ENCODE measurements around the gene FAR2. TPM values are rescaled to one million over a fixed set of nuclear protein-coding genes. Genes with fewer than 3 reads are reported as not detected.

The FAR2 gene
- total RNA-seq, 1 donor from 2014 or later: 6.9 TPM

DNA sequence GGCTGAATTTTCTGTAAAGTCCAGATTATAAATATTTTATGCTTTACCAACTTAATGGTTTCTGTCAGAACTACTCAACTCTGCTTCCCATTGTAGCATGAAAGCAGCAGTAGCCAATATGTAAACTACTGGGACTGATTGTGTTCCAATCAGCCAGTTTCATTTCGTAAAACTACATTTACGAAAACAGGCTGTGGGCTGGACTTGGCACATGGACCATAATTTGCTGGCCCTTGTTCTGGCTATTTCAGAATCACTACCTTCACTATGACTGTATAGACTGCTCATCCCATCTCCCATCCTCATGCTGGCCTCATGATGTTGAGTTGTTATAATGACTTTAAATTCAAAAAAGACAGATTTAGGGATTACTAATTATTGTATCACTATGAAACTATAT is 38.7 kb downstream of the FAR2 start:
- H3K27me3 Mint-ChIP-seq (ENCODE audit: unreplicated experiment): no peaks in the 10 kb centered on the region
- no peaks in the 10 kb centered on the region for H3K36me3 Mint-ChIP-seq (ENCODE audit: unreplicated experiment)
- no peak overlapping the region for H3K4me3 Mint-ChIP-seq (ENCODE audit: unreplicated experiment)
- DNase-seq: no peak
- H3K27ac Mint-ChIP-seq (ENCODE audit: unreplicated experiment): no peak overlapping the region
- H3K4me1 Mint-ChIP-seq (ENCODE audit: low read depth, unreplicated experiment): no peaks in the 10 kb centered on the region
- no peaks in the 10 kb centered on the region for H3K9me3 Mint-ChIP-seq (ENCODE audit: unreplicated experiment)
- TF ChIP-seq, protein P1, sequence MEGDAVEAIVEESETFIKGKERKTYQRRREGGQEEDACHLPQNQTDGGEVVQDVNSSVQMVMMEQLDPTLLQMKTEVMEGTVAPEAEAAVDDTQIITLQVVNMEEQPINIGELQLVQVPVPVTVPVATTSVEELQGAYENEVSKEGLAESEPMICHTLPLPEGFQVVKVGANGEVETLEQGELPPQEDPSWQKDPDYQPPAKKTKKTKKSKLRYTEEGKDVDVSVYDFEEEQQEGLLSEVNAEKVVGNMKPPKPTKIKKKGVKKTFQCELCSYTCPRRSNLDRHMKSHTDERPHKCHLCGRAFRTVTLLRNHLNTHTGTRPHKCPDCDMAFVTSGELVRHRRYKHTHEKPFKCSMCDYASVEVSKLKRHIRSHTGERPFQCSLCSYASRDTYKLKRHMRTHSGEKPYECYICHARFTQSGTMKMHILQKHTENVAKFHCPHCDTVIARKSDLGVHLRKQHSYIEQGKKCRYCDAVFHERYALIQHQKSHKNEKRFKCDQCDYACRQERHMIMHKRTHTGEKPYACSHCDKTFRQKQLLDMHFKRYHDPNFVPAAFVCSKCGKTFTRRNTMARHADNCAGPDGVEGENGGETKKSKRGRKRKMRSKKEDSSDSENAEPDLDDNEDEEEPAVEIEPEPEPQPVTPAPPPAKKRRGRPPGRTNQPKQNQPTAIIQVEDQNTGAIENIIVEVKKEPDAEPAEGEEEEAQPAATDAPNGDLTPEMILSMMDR (IDR thresholded peaks at IDR 0.05; ENCODE audit: partially characterized antibody, unreplicated experiment): no peak

DNA sequence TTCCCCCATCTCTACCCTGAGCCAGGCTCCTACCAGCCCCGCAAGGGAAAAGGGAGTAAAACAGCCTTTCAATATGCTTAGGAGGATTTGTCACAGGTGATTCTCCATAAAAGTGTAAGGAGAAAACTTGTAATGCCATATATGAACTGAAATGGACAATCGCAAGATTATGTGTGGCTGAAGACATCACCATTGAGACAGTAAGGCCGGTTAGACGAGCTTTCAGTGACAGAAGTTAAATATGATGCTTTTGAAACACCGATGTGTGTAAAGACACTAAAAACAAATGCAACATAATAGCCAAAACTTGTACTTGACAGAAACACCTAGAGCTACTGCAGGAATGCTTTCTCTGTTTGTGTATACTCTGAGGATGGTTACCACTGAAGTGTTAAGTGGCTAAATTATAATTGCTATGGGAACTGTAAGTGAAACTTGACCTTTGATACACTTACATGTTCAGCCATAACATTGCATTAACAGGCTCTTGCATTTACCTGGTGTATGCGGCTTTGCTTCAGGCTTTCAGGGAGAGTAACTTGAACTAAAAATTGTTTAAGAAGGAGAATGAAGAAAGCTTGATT is 42.3 kb downstream of the FAR2 start:
- no peak overlapping the region for H3K27ac Mint-ChIP-seq (ENCODE audit: unreplicated experiment)
- TF ChIP-seq, protein P1 (IDR thresholded peaks at IDR 0.05; ENCODE audit: partially characterized antibody, unreplicated experiment): no peak
- H3K9me3 Mint-ChIP-seq (ENCODE audit: unreplicated experiment): no peaks in the 10 kb centered on the region
- no peaks in the 10 kb centered on the region for H3K4me1 Mint-ChIP-seq (ENCODE audit: low read depth, unreplicated experiment)
- no peak overlapping the region for H3K4me3 Mint-ChIP-seq (ENCODE audit: unreplicated experiment)
- no peaks in the 10 kb centered on the region for H3K36me3 Mint-ChIP-seq (ENCODE audit: unreplicated experiment)
- no peaks in the 10 kb centered on the region for H3K27me3 Mint-ChIP-seq (ENCODE audit: unreplicated experiment)
- DNase-seq: no peak

DNA sequence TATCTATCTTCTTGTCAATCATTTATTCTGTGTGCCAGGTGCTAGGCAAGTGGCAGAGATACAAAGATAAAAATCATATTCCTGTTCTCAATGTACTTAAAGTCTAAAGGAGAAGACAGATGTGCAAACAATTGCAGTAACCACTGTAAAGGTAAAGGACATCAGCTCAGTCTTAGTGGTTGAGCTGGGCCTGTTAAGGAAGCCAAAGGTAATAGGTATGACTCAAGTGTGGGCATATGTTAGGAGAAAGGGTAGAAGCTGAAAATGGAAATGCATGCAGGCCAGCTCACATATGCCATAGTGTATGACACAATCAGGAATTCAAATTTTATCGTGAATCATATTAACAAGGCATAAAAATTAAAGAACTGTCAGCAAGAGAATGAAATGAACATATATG is 49.8 kb downstream of the FAR2 start:
- H3K4me1 Mint-ChIP-seq (ENCODE audit: low read depth, unreplicated experiment): peaks cover 2% of the 10 kb centered on the region
- no peaks in the 10 kb centered on the region for H3K36me3 Mint-ChIP-seq (ENCODE audit: unreplicated experiment)
- no peaks in the 10 kb centered on the region for H3K27me3 Mint-ChIP-seq (ENCODE audit: unreplicated experiment)

DNA sequence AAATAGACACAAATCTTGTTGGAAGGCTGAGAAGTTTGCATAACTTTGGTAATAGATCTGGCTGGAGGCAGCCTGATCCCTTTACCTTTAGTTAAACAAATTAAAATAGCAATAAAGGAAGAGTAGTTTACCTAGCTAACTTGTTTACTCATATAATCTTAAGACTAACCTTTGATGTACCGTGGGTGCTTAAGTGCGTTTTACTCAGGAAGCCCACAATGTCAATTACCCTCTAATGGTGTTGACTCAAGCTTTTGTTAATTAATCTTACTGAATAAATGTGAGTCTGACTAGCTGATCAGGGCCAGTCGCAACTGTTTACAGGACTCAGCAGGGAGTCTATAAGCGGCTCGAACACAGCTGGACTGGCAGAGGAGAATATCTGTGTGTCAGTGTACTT is 51.5 kb downstream of the FAR2 start:
- H3K27me3 Mint-ChIP-seq (ENCODE audit: unreplicated experiment): no peaks in the 10 kb centered on the region
- no peaks in the 10 kb centered on the region for H3K36me3 Mint-ChIP-seq (ENCODE audit: unreplicated experiment)
- TF ChIP-seq, protein P1 (IDR thresholded peaks at IDR 0.05; ENCODE audit: partially characterized antibody, unreplicated experiment): no peak
- H3K9me3 Mint-ChIP-seq (ENCODE audit: unreplicated experiment): no peaks in the 10 kb centered on the region
- DNase-seq: no peak
- no peak overlapping the region for H3K27ac Mint-ChIP-seq (ENCODE audit: unreplicated experiment)
- H3K4me1 Mint-ChIP-seq (ENCODE audit: low read depth, unreplicated experiment): peaks cover 2% of the 10 kb centered on the region
- no peak overlapping the region for H3K4me3 Mint-ChIP-seq (ENCODE audit: unreplicated experiment)

More for the DNA sequence above, 49.8 kb downstream of the FAR2 start:
- Mint-ChIP-seq H3K9me3 (ENCODE audit: unreplicated experiment) (no peaks in the 10 kb centered on the region), H3K4me3 (ENCODE audit: unreplicated experiment) (no peak overlapping the region), H3K27ac (ENCODE audit: unreplicated experiment) (no peak overlapping the region)
- DNase-seq: no peak
- TF ChIP-seq, protein P1 (IDR thresholded peaks at IDR 0.05; ENCODE audit: partially characterized antibody, unreplicated experiment): no peak

DNA sequence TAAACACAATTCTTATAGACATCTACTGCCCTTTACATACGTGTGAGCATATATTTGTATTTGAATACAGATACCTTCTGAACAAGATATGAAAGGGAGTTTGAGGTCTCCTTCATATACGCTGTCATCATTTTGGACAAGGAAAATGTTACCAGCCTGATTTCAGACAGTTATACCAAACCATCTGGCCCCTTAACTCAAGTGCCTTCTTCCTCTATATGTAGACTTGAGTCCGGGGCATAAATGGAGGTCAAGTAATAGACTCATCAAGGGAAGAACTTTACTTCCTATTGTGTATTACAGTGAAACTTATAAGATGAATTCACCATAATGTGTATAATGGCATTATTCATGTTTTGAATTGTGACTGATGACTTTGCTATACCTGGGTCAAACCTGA is 52.2 kb downstream of the FAR2 start:
- TF ChIP-seq, protein P1 (IDR thresholded peaks at IDR 0.05; ENCODE audit: partially characterized antibody, unreplicated experiment): no peak
- H3K4me3 Mint-ChIP-seq (ENCODE audit: unreplicated experiment): no peak overlapping the region
- H3K36me3 Mint-ChIP-seq (ENCODE audit: unreplicated experiment): no peaks in the 10 kb centered on the region
- peaks cover 2% of the 10 kb centered on the region for H3K4me1 Mint-ChIP-seq (ENCODE audit: low read depth, unreplicated experiment)
- DNase-seq: no peak
- no peaks in the 10 kb centered on the region for H3K9me3 Mint-ChIP-seq (ENCODE audit: unreplicated experiment)
- no peaks in the 10 kb centered on the region for H3K27me3 Mint-ChIP-seq (ENCODE audit: unreplicated experiment)
- no peak overlapping the region for H3K27ac Mint-ChIP-seq (ENCODE audit: unreplicated experiment)
